Ascending aorta (tissue), 2 donors: ENCODE results near the gene XDH. TPM values are rescaled to one million over a fixed set of nuclear protein-coding genes. Genes with fewer than 3 reads are reported as not detected.
A peak's percentile ranks its signal among the peaks of the same experiment; 100 is the strongest.

Experiments used
- DNase-seq, 2 donors: peaks; one replicate each; pipeline ENCODE4 v3.0.0-alpha.2; 2019; ENCODE audit warnings: low spot score in 2 of 2
- H3K27ac ChIP-seq, 2 donors: fragments of 200-600 bp; sonication (generic); one replicate each; pipeline ENCODE4 v1.5.1; 2016 to 2017; ENCODE audit warnings: mild to moderate bottlenecking in 1 of 2
- H3K27me3 ChIP-seq: fragments of 200-600 bp; sonication (generic); one replicate; pipeline ENCODE4 v1.5.1; 2017
- H3K36me3 ChIP-seq, 2 donors: fragments of 200-600 bp; sonication (generic); one replicate each; pipeline ENCODE4 v1.5.1; 2016
- H3K4me1 ChIP-seq, 2 donors: fragments of 200-600 bp; sonication (generic); one replicate each; pipeline ENCODE4 v1.5.1; 2016 to 2017; ENCODE audit warnings: mild to moderate bottlenecking in 1 of 2
- H3K4me3 ChIP-seq, 2 donors: fragments of 200-600 bp; sonication (generic); one replicate each; pipeline ENCODE4 v1.5.1; 2016 to 2017; ENCODE audit warnings: mild to moderate bottlenecking in 1 of 2
- H3K9me3 ChIP-seq, 2 donors: fragments of 200-600 bp; sonication (generic); one replicate each; pipeline ENCODE4 v1.5.1; 2016
- CTCF ChIP-seq, 3 experiments: fragments of 200-600 bp in 2 of 3; fragments of 450-650 bp in 1 of 3; sonication (generic) in 2 of 3; IDR thresholded peaks; one replicate each; pipeline ENCODE4 v1.5.1; 2016 to 2019; ENCODE audit warnings: antibody characterized with exemption in 3 of 3, mild to moderate bottlenecking in 1 of 3, moderate library complexity in 1 of 3
- intact Hi-C: fragments of 100-400 bp; cut with DNase I; formaldehyde crosslinking; loops from one replicate; pipeline ENCODE4 v1.15.1; 2023
- total RNA-seq: library from RNA; depleted of rRNA; stranded (reverse); fragments of >200 nt; gene quantifications from one replicate; pipeline ENCODE4 v1.1.0, GENCODE V29; 2016

XDH gene
- total RNA-seq, 1 donor from 2014 or later: not detected

- H3K27ac ChIP-seq: no peak overlapping the region
- TF ChIP-seq CTCF (IDR thresholded peaks at IDR 0.05): no peak
- H3K9me3 ChIP-seq: no peaks in the 10 kb centered on the region
- peaks cover 14 to 48% of the 10 kb centered on the region in 2 donors for H3K4me1 ChIP-seq
- no peaks in the 10 kb centered on the region for H3K36me3 ChIP-seq
- DNase-seq: no peak
- H3K4me3 ChIP-seq: no peak overlapping the region
- no peaks in the 10 kb centered on the region for H3K27me3 ChIP-seq
- intact Hi-C loops: no loop called here
These were observed 115.0 kb downstream of the XDH start for GRCh38 chr2:31299547-31299946.

- Histone ChIP-seq H3K4me1 (peaks cover 10 to 40% of the 10 kb centered on the region in 2 donors), H3K36me3 (no peaks in the 10 kb centered on the region), H3K27me3 (no peaks in the 10 kb centered on the region), H3K27ac (peak overlapping the region; percentile 84 to 86), H3K4me3 (no peak overlapping the region), H3K9me3 (no peaks in the 10 kb centered on the region)
- intact Hi-C loops: loop anchor here (1.0 kb wide), 2 partner anchors 25 to 36 kb away; no protein-coding TSS in a partner anchor
- no peak for DNase-seq
- TF ChIP-seq CTCF (IDR thresholded peaks at IDR 0.05): no peak
These were observed 116.8 kb downstream of the XDH start for GRCh38 chr2:31297751-31298150.

- DNase-seq: peak in 1 of 2 donors; percentile 82
- peak overlapping the region; percentile 84 to 86 for H3K27ac ChIP-seq
- peaks cover 10 to 40% of the 10 kb centered on the region in 2 donors for H3K4me1 ChIP-seq
- no peaks in the 10 kb centered on the region for H3K9me3 ChIP-seq
- no peaks in the 10 kb centered on the region for H3K36me3 ChIP-seq
- intact Hi-C loops: loop anchor here (1.0 kb wide), 2 partner anchors 26 to 37 kb away; no protein-coding TSS in a partner anchor
- H3K4me3 ChIP-seq: no peak overlapping the region
- no peaks in the 10 kb centered on the region for H3K27me3 ChIP-seq
- TF ChIP-seq CTCF (IDR thresholded peaks at IDR 0.05): no peak
These were observed 117.8 kb downstream of the XDH start for GRCh38 chr2:31296641-31297287.

- Histone ChIP-seq H3K9me3 (no peaks in the 10 kb centered on the region), H3K4me1 (peaks cover 10 to 40% of the 10 kb centered on the region in 2 donors), H3K27me3 (no peaks in the 10 kb centered on the region), H3K4me3 (no peak overlapping the region), H3K36me3 (no peaks in the 10 kb centered on the region), H3K27ac (peak overlapping the region; percentile 84 to 86)
- intact Hi-C loops: loop anchor here (1.0 to 2.0 kb wide), 2 partner anchors 25 to 54 kb away; no protein-coding TSS in a partner anchor
- TF ChIP-seq CTCF (IDR thresholded peaks at IDR 0.05): no peak
- DNase-seq: no peak
These were observed 120.3 kb downstream of the XDH start for GRCh38 chr2:31294196-31294595.

- peak in 1 of 2 donors; percentile 28 for DNase-seq
- peaks cover 0 to 17% of the 10 kb centered on the region in 2 donors for H3K4me1 ChIP-seq
- H3K36me3 ChIP-seq: no peaks in the 10 kb centered on the region
- TF ChIP-seq CTCF (IDR thresholded peaks at IDR 0.05): no peak
- intact Hi-C loops: no loop called here
- no peak overlapping the region for H3K27ac ChIP-seq
- no peaks in the 10 kb centered on the region for H3K27me3 ChIP-seq
- no peaks in the 10 kb centered on the region for H3K9me3 ChIP-seq
- H3K4me3 ChIP-seq: no peak overlapping the region
These were observed 126.9 kb downstream of the XDH start for GRCh38 chr2:31287654-31288053.
